NCI-H1092 treated with DMSO at 0.1 percent for 48 hours (cell line): ENCODE results near the gene INPP5A.
"Not testable (repeated sequence)": the region's sequence is repeated elsewhere in the genome, so short reads cannot be mapped to it uniquely, and the experiment has no call there.

Source experiments
- DNase-seq: peaks from one replicate; lab custom pipeline; 2025; lab: John Stamatoyannopoulos, UW

Gene INPP5A

DNA sequence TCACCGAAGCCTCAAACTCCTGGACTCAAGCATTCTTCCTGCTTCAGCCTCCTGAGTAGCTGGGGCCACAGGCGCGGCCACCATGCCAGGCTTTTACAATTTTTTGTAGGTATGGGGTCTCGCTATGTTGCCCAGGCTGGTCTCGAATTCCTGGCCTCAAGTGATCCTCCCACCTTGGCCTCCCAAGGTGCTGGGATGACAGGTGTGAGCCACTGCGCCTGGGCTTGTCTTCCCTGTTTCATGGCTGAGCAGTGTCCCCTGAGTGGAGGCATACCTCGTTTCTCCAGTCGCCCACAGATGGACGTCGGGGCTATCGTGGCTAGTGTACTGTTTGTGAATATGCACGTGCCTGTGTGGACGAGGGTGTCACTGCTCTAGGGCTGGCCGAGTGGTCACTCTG is 11.3 kb downstream of the INPP5A start:
- no peak for DNase-seq

DNA sequence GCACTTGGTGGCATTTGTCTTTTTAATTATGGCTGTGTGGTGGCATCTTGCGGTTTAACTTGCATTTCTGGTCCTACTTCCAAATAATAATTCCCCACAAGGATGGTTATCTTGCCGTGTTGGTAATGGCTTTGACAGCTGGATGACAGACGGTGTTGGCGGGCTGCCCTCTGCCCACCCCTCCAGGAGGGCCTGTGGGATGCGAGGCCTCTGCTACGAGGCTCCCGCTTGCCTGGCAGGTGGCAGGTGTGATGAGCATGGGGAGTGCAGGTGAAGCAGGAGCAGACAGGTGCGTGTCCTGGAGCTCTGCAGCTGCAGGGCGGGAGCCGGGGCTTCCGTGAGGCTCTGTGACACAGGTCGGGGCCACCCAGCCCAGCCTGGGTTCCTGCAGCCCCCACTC is 11.8 kb downstream of the INPP5A start:
- no peak for DNase-seq

DNA sequence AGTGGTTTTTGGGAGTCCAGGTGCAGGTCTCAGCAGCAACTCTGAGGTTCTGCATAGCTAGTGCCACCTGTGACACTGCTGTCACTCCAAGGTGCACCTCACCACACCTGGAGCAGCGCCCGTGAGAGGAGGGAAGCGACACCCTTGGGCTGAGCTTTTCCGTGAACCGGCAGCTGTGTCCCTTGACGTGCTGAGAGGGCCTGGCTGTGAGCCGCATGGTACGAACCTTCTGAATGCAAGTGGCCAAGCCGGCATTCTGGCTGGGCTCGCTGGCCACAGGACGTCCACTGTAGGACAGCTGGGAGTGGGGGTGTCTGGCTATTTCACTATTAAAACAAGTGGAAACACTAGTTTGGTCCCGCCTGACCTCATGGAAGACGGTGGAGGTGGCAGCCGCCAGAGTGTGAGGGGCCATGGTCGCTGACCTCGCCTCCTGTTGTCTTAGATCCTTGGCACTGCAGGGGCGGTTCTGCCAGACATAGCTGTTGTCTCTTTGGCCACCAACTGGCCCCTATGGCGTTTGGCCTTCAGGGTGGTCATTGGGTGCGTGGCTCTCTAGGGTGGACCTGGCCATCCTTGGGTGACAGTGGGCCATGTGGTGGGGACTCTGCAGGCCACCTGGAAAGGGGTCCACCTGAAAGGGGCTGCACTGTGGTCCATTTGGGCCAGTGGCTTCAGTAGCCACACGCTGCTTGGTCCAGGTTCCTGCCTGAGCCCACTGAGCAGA is 12.9 kb downstream of the INPP5A start:
- no peak for DNase-seq

- no peak for DNase-seq
Measured at GRCh38 chr10:132551093-132551807, 13.7 kb downstream of the INPP5A start.

- no peak for DNase-seq
Measured at GRCh38 chr10:132551808-132552130, 14.2 kb downstream of the INPP5A start.

- DNase-seq = not testable (repeated sequence)
Measured at GRCh38 chr10:132552635-132553034, 15.0 kb downstream of the INPP5A start.

GRCh38 chr10:132553568-132553967 is 16.0 kb downstream of the INPP5A start:
- not testable (repeated sequence) for DNase-seq

DNA sequence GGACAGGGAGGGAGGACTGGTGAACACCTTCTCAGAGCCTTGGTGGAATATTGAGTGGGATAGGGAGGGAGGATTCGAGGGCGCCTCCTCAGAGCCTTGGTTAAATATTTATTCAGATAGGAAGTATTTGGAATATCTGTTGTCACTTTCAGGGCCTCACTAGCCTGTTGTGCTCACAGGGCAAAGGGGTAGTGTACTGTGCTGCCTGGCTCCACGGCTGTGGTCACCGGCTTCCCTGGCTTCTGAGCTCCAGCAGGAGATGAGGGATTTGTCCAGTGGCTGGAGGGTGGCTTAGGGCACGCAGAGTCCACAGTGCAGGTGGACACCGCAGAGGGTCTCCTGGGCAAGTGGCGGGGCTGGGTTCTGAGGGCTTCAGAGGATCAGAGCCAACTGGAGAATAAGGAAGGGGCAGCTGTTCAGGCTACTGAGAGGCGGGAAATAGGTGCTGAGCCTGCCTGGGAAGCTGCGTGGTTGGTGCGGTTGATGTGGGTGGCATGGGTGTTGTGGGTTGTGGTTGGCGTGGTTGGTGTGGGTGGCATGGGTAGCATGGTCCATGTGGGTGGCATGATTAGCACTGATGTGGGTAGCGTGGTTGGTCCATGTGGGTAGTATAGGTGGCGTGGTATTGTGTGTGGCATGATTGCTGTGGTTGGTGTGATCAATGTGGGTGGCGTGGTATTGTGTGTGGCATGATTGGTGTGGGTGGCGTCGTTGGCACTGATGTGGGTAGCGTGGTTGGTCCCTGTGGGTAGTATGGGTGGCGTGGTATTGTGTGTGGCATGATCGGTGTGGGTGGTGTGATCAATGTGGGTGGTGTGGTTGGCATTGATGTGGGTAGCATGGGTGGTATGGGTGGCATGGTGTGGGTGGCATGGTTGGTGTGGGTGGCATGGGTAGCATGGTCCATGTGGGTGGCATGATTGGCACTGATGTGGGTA is 16.7 kb downstream of the INPP5A start:
- DNase-seq = no peak

- DNase-seq = no peak
Measured at GRCh38 chr10:132554991-132555647, 17.5 kb downstream of the INPP5A start.

GRCh38 chr10:132555648-132556575 is 18.3 kb downstream of the INPP5A start:
- DNase-seq = no peak

DNA sequence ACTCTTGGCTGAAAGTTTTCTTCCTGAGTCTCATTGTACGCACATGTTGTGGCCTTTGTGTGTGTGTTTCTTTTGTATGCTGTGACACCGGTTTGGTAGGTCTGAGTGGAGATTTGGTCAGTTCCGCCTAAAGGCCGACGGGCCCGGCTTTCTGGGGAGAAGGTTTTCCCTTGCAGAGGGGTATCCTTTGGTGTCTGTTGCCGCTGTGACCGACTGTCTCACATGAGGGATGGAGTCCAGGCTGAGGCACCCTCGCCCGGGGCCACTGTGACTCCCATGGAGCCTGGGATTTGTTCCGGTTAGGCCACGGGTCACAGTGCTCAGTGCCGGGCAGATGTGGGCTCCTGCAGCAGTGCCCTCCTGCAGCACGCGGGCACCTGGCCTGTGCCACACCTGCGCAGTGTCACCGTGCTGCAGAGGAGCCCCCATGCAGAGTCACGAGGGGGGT is 19.4 kb downstream of the INPP5A start:
- no peak for DNase-seq

- no peak for DNase-seq
Measured at GRCh38 chr10:132557696-132558515, 20.3 kb downstream of the INPP5A start.

DNA sequence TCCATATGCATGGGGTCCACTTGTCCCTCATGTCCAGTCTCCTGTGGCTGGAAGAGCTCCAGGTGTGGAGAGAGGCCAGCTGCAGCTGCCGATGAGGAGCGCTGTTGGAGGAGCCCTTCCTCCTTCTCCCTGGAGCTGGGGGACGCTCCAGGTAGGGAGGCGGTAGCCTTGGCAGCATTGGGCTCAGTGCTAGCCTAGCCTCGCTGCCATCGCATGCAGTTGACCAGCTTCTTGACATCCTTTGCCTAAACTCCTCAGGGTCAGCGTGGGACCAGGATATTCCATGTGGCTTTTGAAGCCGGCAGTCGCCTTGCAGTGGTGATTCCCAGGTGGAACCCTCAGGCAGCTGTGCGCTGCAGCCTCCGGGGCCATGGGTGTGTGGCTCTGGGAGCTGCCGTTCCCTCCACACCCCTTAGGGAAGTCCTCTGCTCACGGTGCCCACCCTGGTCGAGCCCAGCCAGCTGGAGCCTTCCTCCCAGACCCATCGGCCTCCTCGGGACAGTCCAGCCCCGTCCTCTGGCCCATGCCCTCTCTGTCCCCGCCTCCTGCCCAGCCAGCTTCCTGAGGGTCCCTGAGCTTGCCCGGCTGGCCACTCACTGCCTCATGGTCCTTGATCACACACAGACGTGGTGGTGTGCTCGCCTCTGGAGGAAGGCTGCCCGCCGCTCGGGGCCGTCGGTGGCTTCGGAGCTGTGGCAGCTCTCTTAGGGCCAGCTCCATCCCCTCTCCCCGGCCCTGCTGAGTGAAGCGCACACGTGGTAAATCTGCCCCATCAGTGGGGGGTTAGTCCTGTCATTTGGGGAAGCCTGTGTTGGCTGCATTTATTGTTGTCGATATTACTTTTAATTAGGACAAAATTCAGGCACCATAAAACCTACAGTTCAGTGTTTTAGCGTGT is 21.2 kb downstream of the INPP5A start:
- DNase-seq = no peak

DNA sequence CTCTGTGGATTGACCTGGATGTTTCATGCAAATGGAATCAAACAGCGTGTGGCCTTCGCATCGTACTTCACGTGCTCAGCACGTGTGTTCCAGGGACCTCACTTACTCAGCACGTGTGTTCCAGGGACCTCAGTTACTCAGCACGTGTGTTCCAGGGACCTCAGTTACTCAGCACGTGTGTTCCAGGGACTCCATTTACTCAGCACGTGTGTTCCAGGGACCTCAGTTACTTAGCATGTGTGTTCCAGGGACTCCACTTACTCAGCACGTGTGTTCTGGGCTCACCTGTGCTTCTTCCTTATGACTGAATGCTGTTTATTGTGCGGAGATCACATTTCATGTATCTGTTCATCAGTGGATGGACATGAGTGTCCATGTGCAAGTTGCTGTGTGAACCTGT is 22.0 kb downstream of the INPP5A start:
- DNase-seq = no peak

- no peak for DNase-seq
Measured at GRCh38 chr10:132560241-132560731, 22.7 kb downstream of the INPP5A start.

- no peak for DNase-seq
Measured at GRCh38 chr10:132562177-132562915, 24.8 kb downstream of the INPP5A start.

GRCh38 chr10:132562916-132563456 is 25.4 kb downstream of the INPP5A start:
- DNase-seq = no peak
